WTC11 (cell line): ENCODE results near the gene PCGF3.

ENCODE experiments used
- ATF2 ChIP-seq: sonication (generic); formaldehyde crosslinking; IDR thresholded peaks from 2 replicates; pipeline ENCODE4 v1.8.1; 2022; ENCODE audit warnings: low read depth, missing genetic modification reagents, borderline replicate concordance
- CREB1 ChIP-seq: sonication (generic); formaldehyde crosslinking; IDR thresholded peaks from 2 replicates; pipeline ENCODE4 v1.8.0; 2023; ENCODE audit warnings: mild to moderate bottlenecking, missing genetic modification reagents
- CREM ChIP-seq: sonication (generic); formaldehyde crosslinking; IDR thresholded peaks from 2 replicates; pipeline ENCODE4 v1.8.1; 2022; ENCODE audit warnings: mild to moderate bottlenecking, missing genetic modification reagents, moderate library complexity
- ELF4 ChIP-seq: sonication (generic); formaldehyde crosslinking; IDR thresholded peaks from 2 replicates; pipeline ENCODE4 v1.8.1; 2022; ENCODE audit warnings: low read depth, mild to moderate bottlenecking, moderate library complexity, missing genetic modification reagents
- PRDM15 ChIP-seq: sonication (generic); formaldehyde crosslinking; IDR thresholded peaks from 2 replicates; pipeline ENCODE4 v1.8.0; 2022; ENCODE audit warnings: missing genetic modification reagents
- ZNF281 ChIP-seq: sonication (generic); formaldehyde crosslinking; IDR thresholded peaks from 2 replicates; pipeline ENCODE4 v1.8.0; 2023; ENCODE audit warnings: mild to moderate bottlenecking, missing genetic modification reagents
- TF ChIP-seq, protein P1 (sequence below): fragments of 200-600 bp; IDR thresholded peaks from 2 replicates; pipeline ENCODE4 v1.8.0; 2022; ENCODE audit warnings: antibody characterized with exemption
- TF ChIP-seq, protein P2 (sequence below): sonication (generic); formaldehyde crosslinking; IDR thresholded peaks from 2 replicates; pipeline ENCODE4 v1.8.0; 2022; ENCODE audit warnings: mild to moderate bottlenecking, missing genetic modification reagents
- TF ChIP-seq, protein P3 (sequence below): sonication (generic); formaldehyde crosslinking; IDR thresholded peaks from 2 replicates; pipeline ENCODE4 v1.8.1; 2023; ENCODE audit warnings: mild to moderate bottlenecking, missing genetic modification reagents
- TF ChIP-seq, protein P4 (sequence below): sonication (generic); formaldehyde crosslinking; IDR thresholded peaks from 2 replicates; pipeline ENCODE4 v1.8.0; 2022; ENCODE audit warnings: mild to moderate bottlenecking, missing genetic modification reagents

- no peak for TF ChIP-seq CREB1 (CRISPR knock-in tag)
- TF ChIP-seq, protein P1, sequence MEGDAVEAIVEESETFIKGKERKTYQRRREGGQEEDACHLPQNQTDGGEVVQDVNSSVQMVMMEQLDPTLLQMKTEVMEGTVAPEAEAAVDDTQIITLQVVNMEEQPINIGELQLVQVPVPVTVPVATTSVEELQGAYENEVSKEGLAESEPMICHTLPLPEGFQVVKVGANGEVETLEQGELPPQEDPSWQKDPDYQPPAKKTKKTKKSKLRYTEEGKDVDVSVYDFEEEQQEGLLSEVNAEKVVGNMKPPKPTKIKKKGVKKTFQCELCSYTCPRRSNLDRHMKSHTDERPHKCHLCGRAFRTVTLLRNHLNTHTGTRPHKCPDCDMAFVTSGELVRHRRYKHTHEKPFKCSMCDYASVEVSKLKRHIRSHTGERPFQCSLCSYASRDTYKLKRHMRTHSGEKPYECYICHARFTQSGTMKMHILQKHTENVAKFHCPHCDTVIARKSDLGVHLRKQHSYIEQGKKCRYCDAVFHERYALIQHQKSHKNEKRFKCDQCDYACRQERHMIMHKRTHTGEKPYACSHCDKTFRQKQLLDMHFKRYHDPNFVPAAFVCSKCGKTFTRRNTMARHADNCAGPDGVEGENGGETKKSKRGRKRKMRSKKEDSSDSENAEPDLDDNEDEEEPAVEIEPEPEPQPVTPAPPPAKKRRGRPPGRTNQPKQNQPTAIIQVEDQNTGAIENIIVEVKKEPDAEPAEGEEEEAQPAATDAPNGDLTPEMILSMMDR: no peak
- TF ChIP-seq, protein P2, sequence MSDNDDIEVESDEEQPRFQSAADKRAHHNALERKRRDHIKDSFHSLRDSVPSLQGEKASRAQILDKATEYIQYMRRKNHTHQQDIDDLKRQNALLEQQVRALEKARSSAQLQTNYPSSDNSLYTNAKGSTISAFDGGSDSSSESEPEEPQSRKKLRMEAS (CRISPR knock-in tag): no peak
- TF ChIP-seq ELF4 (CRISPR knock-in tag): no peak
- no peak for TF ChIP-seq PRDM15 (CRISPR knock-in tag)
- TF ChIP-seq, protein P3, sequence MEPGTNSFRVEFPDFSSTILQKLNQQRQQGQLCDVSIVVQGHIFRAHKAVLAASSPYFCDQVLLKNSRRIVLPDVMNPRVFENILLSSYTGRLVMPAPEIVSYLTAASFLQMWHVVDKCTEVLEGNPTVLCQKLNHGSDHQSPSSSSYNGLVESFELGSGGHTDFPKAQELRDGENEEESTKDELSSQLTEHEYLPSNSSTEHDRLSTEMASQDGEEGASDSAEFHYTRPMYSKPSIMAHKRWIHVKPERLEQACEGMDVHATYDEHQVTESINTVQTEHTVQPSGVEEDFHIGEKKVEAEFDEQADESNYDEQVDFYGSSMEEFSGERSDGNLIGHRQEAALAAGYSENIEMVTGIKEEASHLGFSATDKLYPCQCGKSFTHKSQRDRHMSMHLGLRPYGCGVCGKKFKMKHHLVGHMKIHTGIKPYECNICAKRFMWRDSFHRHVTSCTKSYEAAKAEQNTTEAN: no peak
- no peak for TF ChIP-seq CREM (CRISPR knock-in tag)
- TF ChIP-seq ZNF281: no peak
- TF ChIP-seq, protein P4, sequence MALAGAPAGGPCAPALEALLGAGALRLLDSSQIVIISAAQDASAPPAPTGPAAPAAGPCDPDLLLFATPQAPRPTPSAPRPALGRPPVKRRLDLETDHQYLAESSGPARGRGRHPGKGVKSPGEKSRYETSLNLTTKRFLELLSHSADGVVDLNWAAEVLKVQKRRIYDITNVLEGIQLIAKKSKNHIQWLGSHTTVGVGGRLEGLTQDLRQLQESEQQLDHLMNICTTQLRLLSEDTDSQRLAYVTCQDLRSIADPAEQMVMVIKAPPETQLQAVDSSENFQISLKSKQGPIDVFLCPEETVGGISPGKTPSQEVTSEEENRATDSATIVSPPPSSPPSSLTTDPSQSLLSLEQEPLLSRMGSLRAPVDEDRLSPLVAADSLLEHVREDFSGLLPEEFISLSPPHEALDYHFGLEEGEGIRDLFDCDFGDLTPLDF (CRISPR knock-in tag): no peak
- TF ChIP-seq ATF2 (CRISPR knock-in tag): no peak
Measured at GRCh38 chr4:726838-727237, 21.2 kb downstream of the PCGF3 start.
